Nephron progenitor cell (in vitro differentiated cells): ENCODE data around the gene TUB.

Experiments
- DNase-seq: peaks from one replicate; pipeline ENCODE4 v3.0.0; 2021
- H3K27ac Mint-ChIP-seq: 2 replicates; pipeline ENCODE4 v1.8.0; 2021; ENCODE audit warnings: mild to moderate bottlenecking, moderate library complexity, mixed read lengths
- H3K27me3 Mint-ChIP-seq: 2 replicates; pipeline ENCODE4 v1.8.0; 2021; ENCODE audit warnings: mild to moderate bottlenecking, low read depth, mixed read lengths; ENCODE audit not compliant: poor library complexity
- H3K36me3 Mint-ChIP-seq: 2 replicates; pipeline ENCODE4 v1.8.0; 2021; ENCODE audit warnings: low read depth, mixed read lengths
- H3K4me1 Mint-ChIP-seq: 2 replicates; pipeline ENCODE4 v1.8.0; 2021; ENCODE audit warnings: mixed read lengths
- H3K4me3 Mint-ChIP-seq: 2 replicates; pipeline ENCODE4 v1.8.0; 2021; ENCODE audit warnings: mild to moderate bottlenecking, moderate library complexity, mixed read lengths
- H3K9me3 Mint-ChIP-seq: 2 replicates; pipeline ENCODE4 v1.8.0; 2021; ENCODE audit warnings: mild to moderate bottlenecking, moderate library complexity, mixed read lengths
- CTCF ChIP-seq: fragments of 200-600 bp; sonication (generic); IDR thresholded peaks from 2 replicates; pipeline ENCODE4 v1.5.0; 2021; ENCODE audit warnings: antibody characterized with exemption

TUB gene

GRCh38 chr11:8068605-8069221 is 12.3 kb upstream of the TUB start:
- peaks cover 16% of the 10 kb centered on the region for H3K4me1 Mint-ChIP-seq
- H3K4me3 Mint-ChIP-seq = no peak overlapping the region
- H3K27me3 Mint-ChIP-seq = peaks cover 48% of the 10 kb centered on the region
- no peak for DNase-seq
- no peaks in the 10 kb centered on the region for H3K36me3 Mint-ChIP-seq
- no peak for TF ChIP-seq CTCF
- no peaks in the 10 kb centered on the region for H3K9me3 Mint-ChIP-seq
- H3K27ac Mint-ChIP-seq = no peak overlapping the region

- Mint-ChIP-seq H3K9me3 (no peaks in the 10 kb centered on the region), H3K4me1 (peaks cover 16% of the 10 kb centered on the region), H3K27ac (no peak overlapping the region), H3K36me3 (no peaks in the 10 kb centered on the region), H3K27me3 (peaks cover 56% of the 10 kb centered on the region), H3K4me3 (no peak overlapping the region)
- DNase-seq = no peak
- TF ChIP-seq CTCF = no peak
These were observed 11.2 kb upstream of the TUB start for GRCh38 chr11:8069771-8070170.

- Mint-ChIP-seq H3K9me3 (no peaks in the 10 kb centered on the region), H3K4me1 (peaks cover 16% of the 10 kb centered on the region), H3K27ac (no peak overlapping the region), H3K36me3 (no peaks in the 10 kb centered on the region), H3K27me3 (peaks cover 62% of the 10 kb centered on the region), H3K4me3 (no peak overlapping the region)
- peak; percentile 34 for TF ChIP-seq CTCF
- DNase-seq = no peak
These were observed 10.4 kb upstream of the TUB start for GRCh38 chr11:8070417-8071115.

- H3K27me3 Mint-ChIP-seq = peaks cover 68% of the 10 kb centered on the region
- no peak for DNase-seq
- no peaks in the 10 kb centered on the region for H3K36me3 Mint-ChIP-seq
- H3K9me3 Mint-ChIP-seq = no peaks in the 10 kb centered on the region
- no peak for TF ChIP-seq CTCF
- no peak overlapping the region for H3K27ac Mint-ChIP-seq
- no peak overlapping the region for H3K4me3 Mint-ChIP-seq
- peaks cover 14% of the 10 kb centered on the region for H3K4me1 Mint-ChIP-seq
These were observed 9.1 kb upstream of the TUB start for GRCh38 chr11:8071616-8072581.

- Mint-ChIP-seq H3K9me3 (no peaks in the 10 kb centered on the region), H3K27ac (no peak overlapping the region), H3K27me3 (peaks cover 73% of the 10 kb centered on the region), H3K4me1 (peaks cover 7% of the 10 kb centered on the region), H3K36me3 (no peaks in the 10 kb centered on the region), H3K4me3 (no peak overlapping the region)
- no peak for DNase-seq
- TF ChIP-seq CTCF = no peak
These were observed 5.8 kb upstream of the TUB start for GRCh38 chr11:8075119-8075726.
